NCI-H2107 treated with DMSO at 0.1 percent for 48 hours (cell line): ENCODE measurements around the gene HOMEZ.
"Not testable (repeated sequence)": the region's sequence is repeated elsewhere in the genome, so short reads cannot be mapped to it uniquely, and the experiment has no call there.

ENCODE experiments used
- DNase-seq: peaks from one replicate; lab custom pipeline; 2025; ENCODE audit not compliant: unreplicated experiment; lab: John Stamatoyannopoulos, UW

HOMEZ gene

GRCh38 chr14:23285530-23286019 is 357 bp downstream of the HOMEZ start:
- peak; percentile 41 for DNase-seq

GRCh38 chr14:23284654-23285529 is 1.0 kb downstream of the HOMEZ start:
- peak; percentile 35 for DNase-seq

GRCh38 chr14:23281247-23281646 is 4.7 kb downstream of the HOMEZ start:
- DNase-seq, result no peak

- not testable (repeated sequence) for DNase-seq
These were observed 8.0 kb downstream of the HOMEZ start for GRCh38 chr14:23277928-23278327.

- DNase-seq, result no peak
These were observed 8.7 kb downstream of the HOMEZ start for GRCh38 chr14:23277189-23277588.

DNA sequence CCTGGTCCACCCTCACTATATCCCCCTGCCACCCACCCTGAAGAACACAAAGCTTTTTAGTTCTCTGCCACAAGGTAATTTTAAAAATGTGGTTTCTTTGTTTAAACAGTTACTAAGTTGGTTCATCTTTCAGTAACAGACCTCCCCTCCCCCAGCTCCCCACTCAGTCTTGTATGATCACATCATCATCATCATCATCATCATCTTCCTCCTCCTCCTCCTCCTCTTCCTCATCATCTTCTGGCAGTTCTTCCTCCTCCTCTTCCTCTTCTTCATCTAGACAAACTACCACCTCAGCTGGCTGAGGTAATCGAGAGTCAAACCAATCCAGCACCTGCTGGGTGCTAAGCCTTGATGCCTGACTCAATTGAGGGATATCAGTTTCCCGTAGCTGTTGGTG is 10.5 kb downstream of the HOMEZ start:
- no peak for DNase-seq

DNA sequence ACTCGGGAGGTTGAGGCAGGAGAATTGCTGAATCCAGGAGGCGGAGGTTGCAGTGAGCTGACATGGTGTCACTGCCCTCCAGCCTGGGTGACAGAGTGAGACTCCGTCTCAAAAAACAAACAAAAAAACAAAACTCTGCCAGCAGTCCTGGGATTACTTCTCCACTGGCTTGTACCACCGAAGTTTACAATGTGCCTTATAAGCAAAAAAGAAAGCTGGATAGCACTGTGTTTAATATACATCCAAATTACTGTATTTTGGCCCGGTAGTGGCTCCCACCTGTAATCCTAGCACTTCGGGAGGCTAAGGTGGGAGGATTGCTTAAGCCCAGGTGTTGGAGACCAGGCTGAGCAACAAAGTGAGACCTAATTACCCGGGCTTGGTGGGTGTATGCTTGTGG is 16.7 kb downstream of the HOMEZ start:
- no peak for DNase-seq

- DNase-seq, result not testable (repeated sequence)
These were observed 25.1 kb downstream of the HOMEZ start for GRCh38 chr14:23260849-23261248.

GRCh38 chr14:23259426-23259825 is 26.5 kb downstream of the HOMEZ start:
- no peak for DNase-seq

DNA sequence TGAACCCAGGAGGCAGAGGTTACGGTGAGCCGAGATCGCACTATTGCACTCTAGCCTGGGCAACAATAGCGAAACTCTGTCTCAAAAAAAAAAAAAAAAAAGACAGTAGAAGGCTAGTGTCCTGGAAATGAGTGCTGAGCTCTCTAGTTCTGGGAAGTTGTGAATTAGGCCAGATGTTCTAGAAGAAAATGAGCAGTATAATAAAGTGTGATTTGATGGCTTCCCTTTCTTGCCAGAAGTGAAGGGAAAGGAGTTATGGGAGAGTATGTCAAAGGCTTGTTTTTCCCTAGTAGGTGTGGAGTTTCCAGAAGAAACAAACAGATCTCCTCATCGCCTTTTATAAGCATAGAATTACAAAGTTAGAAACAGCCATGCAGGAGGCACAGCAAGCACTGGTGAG is 27.7 kb downstream of the HOMEZ start:
- DNase-seq, result no peak

DNA sequence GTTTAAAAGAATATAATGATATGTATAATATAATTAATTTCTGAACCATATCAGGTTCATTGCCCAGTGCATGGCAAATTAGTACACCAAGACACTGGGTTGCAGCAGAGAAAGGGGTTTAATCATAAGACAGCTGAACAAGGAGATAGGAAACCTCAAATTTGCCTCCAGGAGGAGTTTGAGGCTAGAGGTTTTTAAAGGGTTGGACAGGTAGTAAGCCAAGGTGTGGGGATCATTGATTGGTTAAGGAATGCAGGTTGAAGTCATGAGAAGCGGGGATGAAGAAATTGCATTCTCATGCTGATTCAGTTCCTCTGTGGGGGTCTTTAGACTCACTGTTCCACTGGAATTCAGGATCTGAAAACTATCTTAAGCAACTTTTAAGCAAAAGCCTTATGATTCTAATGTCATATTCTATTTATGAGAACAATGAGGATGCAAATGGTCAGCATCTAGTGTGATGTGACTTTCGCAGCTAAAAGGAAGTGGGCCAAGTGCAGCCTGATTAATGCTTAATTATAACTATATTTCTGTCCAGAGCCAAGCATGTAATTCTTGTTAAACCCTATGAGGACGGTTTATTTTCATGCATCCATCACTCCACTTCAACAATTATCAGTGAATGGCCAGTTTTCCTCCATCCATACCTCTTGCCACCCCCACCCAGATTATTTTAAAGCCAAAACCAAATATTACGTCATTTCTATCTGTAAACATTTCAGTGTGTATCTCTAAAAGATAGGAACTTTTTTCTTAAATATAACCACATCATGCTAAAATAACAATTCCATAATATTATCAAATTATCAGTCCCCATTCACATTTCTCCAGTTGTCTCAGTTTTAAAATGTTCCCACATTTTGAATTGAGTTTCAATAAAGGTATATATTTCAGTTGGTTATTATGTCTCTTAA is 33.3 kb downstream of the HOMEZ start:
- DNase-seq, result no peak

DNA sequence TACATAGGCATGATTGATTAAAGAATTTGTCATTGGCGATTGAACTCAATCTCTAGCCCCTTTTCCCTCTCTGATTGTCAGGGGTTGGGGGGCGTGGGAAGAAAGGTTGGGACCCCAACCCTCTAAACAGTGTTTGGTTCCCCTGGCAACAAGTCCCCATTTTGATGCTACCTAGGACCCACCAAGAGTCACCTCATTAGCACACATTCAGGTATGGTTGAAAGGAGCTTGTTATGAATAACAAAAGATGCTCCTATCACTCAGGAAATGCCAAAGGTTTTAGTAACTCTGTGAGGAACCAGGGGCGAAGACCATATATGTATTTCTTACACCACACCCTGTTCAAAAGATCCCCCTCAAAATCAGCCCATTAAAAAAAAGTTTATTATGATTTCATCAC is 33.9 kb downstream of the HOMEZ start:
- DNase-seq, result no peak

DNA sequence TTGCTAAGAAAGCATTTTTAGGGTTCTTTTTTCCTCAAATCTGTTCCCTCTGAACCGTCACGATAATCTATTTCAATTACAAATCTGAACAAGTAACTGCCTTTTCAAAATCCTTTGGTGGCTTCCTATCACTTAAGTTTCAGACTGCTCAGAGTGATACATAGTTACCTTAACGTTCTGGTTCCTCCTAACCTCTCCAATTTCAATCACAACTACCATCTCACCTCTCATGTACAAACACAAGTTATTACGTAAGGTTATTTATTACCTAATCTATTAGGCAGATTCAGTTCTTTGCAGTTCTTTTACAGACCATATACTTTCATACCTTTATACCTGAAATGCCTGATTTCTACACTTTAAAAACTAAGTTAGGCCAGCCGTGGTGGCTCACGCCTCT is 36.1 kb downstream of the HOMEZ start:
- DNase-seq, result no peak

- DNase-seq, result no peak
These were observed 37.3 kb downstream of the HOMEZ start for GRCh38 chr14:23248601-23249000.

- DNase-seq, result no peak
These were observed 40.6 kb downstream of the HOMEZ start for GRCh38 chr14:23245282-23245681.

DNA sequence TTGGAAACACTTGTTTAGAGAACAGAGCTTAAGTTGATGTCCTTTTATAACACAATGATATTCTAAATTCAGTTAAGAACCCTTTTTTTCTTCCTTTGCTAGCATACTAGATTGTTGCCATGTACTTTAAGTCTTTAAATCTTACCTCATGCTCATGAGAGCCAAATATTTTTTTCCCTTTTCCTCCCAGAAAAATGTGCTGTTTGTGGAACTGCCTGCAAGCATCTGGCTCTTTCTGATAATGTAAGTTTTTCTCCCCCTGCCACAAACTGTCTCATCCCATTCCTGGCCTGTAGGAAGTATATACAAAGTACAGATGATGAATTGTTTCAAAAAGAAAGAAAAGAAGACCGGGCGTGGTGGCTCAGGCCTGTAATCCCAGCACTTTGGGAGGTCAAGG is 42.9 kb downstream of the HOMEZ start:
- DNase-seq, result no peak

- no peak for DNase-seq
These were observed 43.9 kb downstream of the HOMEZ start for GRCh38 chr14:23242076-23242475.

GRCh38 chr14:23241061-23241715 is 44.7 kb downstream of the HOMEZ start:
- DNase-seq, result not testable (repeated sequence)

GRCh38 chr14:23240661-23241060 is 45.3 kb downstream of the HOMEZ start:
- DNase-seq, result no peak

DNA sequence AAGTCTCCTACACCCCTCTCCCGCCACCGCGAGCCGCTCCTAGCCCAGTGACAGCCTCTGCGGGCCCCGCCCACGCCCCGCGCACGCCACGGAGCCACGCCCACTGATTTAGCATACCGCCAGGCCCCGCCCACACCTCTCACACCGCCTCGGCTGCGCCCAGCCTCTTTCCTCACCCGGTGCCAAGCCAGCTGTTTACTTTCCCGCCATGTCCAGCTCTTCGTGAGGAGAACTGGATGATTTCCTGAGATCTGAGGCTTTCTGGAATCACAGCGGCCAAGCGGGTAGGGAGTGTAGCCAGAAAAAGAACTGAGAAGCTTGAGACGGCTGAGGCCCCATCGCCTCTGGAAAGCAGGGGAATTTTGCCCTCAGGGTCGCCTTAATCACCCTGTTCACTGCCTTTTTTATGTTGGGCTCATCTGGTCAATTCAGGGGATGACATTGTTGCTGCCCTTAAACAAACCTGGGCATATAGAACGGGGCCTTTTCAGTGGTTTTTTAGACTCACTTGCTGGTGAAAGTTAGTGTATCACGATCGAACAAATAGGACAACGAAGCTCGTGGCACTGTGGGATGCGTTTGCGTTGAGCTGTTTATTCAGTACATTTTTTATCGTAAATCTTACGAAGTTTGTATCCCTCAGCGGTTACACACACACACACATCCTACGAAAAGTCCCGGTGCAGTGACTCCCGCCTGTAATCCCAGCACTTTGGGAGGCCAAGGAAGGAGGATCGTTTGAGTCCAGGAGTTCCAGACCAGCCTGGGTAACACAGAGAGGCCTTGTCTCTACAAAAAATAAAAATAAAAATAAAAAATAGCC is 47.9 kb downstream of the HOMEZ start, which contains the start of gene RNF212B:
Gene RNF212B, plus strand, starts transcription at position 165 of the 823 bp plus-strand sequence. CDS start 2,410 bp downstream, outside the sequence.
- peak; percentile 66 for DNase-seq
